Glutamatergic neuron (in vitro differentiated cells): Measurements from ENCODE around the gene C12orf75. TPM values are rescaled to one million over a fixed set of nuclear protein-coding genes. Genes with fewer than 3 reads are reported as not detected.

Experiments used
- DNase-seq: peaks from one replicate; pipeline ENCODE4 v3.0.0; 2022
- H3K27ac Mint-ChIP-seq: one replicate; pipeline ENCODE4 v1.8.0; 2020; ENCODE audit warnings: mild to moderate bottlenecking, mixed read lengths, inconsistent platforms; ENCODE audit not compliant: unreplicated experiment
- H3K27me3 Mint-ChIP-seq: one replicate; pipeline ENCODE4 v1.8.0; 2020; ENCODE audit warnings: mild to moderate bottlenecking, moderate library complexity, mixed read lengths, inconsistent platforms; ENCODE audit not compliant: unreplicated experiment
- H3K36me3 Mint-ChIP-seq: one replicate; pipeline ENCODE4 v1.8.0; 2020; ENCODE audit warnings: mild to moderate bottlenecking, mixed read lengths, inconsistent platforms; ENCODE audit not compliant: unreplicated experiment
- H3K4me1 Mint-ChIP-seq: one replicate; pipeline ENCODE4 v1.8.0; 2020; ENCODE audit warnings: mild to moderate bottlenecking, low read depth, mixed read lengths, inconsistent platforms; ENCODE audit not compliant: unreplicated experiment
- H3K4me3 Mint-ChIP-seq: one replicate; pipeline ENCODE4 v1.8.0; 2020; ENCODE audit warnings: mild to moderate bottlenecking, mixed read lengths, inconsistent platforms; ENCODE audit not compliant: unreplicated experiment
- H3K9me3 Mint-ChIP-seq: one replicate; pipeline ENCODE4 v1.8.0; 2020; ENCODE audit warnings: mild to moderate bottlenecking, moderate library complexity, mixed read lengths, inconsistent platforms; ENCODE audit not compliant: unreplicated experiment
- total RNA-seq: library from RNA; stranded (reverse); fragmentation: NEBNext Ultra II Directional; extraction: Animal tissue kit (Norgen Biotek cat#: 25700); gene quantifications from one replicate; pipeline ENCODE4 v1.2.1, GENCODE V29; 2021; ENCODE audit not compliant: unreplicated experiment
- TF ChIP-seq, protein P1 (sequence below): fragments of 200-600 bp; sonication (generic); IDR thresholded peaks from one replicate; pipeline ENCODE4 v1.5.0; 2021; ENCODE audit not compliant: partially characterized antibody, unreplicated experiment

C12orf75 gene
- total RNA-seq, 1 donor from 2014 or later: 9.4 TPM

DNA sequence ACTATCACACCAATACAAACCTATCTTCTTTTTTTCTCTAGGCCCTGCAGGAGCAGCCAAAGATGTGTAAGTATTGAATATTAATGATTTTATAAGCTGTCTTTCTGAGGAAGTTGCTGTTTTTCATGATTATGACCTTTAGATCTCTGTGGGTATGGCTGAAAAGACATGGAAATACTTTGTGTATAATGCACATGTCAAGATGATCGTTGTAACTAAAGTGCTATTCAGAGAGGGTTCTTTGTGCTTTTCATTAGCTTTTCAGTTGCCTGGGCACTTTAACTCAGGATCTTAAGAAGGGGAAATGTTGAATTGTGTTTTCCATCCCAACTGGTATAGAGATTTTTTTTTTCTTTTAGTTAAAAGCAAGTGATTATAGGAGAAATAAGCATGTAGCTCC is 18.1 kb downstream of the C12orf75 start:
- H3K36me3 Mint-ChIP-seq: no peaks in the 10 kb centered on the region
- no peak overlapping the region for H3K4me3 Mint-ChIP-seq
- peaks cover 4% of the 10 kb centered on the region for H3K27me3 Mint-ChIP-seq
- no peak for DNase-seq
- H3K27ac Mint-ChIP-seq: no peak overlapping the region
- H3K4me1 Mint-ChIP-seq: peaks cover 3% of the 10 kb centered on the region
- no peaks in the 10 kb centered on the region for H3K9me3 Mint-ChIP-seq
- TF ChIP-seq, protein P1, sequence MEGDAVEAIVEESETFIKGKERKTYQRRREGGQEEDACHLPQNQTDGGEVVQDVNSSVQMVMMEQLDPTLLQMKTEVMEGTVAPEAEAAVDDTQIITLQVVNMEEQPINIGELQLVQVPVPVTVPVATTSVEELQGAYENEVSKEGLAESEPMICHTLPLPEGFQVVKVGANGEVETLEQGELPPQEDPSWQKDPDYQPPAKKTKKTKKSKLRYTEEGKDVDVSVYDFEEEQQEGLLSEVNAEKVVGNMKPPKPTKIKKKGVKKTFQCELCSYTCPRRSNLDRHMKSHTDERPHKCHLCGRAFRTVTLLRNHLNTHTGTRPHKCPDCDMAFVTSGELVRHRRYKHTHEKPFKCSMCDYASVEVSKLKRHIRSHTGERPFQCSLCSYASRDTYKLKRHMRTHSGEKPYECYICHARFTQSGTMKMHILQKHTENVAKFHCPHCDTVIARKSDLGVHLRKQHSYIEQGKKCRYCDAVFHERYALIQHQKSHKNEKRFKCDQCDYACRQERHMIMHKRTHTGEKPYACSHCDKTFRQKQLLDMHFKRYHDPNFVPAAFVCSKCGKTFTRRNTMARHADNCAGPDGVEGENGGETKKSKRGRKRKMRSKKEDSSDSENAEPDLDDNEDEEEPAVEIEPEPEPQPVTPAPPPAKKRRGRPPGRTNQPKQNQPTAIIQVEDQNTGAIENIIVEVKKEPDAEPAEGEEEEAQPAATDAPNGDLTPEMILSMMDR: no peak

DNA sequence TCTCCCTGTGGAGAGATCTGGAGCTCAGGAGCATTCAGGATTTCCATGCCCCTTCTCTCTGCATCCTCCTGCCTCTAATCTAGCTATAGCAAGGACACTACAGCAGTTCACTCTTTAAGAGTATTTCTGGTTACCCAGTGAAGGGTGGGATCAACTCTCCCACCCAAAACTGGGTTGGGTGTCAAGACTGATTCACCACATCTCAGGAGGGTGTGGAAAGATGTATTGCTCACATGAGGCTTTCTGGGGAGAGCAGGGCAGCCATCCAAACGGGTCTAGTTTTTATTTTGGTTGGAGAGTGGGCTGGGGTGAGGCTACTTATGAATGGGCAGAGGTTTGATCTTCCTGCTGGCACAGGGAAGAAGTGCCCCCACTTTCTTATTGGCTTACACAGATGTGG is 18.6 kb downstream of the C12orf75 start:
- no peaks in the 10 kb centered on the region for H3K36me3 Mint-ChIP-seq
- H3K27ac Mint-ChIP-seq: no peak overlapping the region
- H3K9me3 Mint-ChIP-seq: no peaks in the 10 kb centered on the region
- TF ChIP-seq, protein P1: no peak
- no peak overlapping the region for H3K4me3 Mint-ChIP-seq
- DNase-seq: no peak
- H3K27me3 Mint-ChIP-seq: peaks cover 4% of the 10 kb centered on the region
- peaks cover 4% of the 10 kb centered on the region for H3K4me1 Mint-ChIP-seq

DNA sequence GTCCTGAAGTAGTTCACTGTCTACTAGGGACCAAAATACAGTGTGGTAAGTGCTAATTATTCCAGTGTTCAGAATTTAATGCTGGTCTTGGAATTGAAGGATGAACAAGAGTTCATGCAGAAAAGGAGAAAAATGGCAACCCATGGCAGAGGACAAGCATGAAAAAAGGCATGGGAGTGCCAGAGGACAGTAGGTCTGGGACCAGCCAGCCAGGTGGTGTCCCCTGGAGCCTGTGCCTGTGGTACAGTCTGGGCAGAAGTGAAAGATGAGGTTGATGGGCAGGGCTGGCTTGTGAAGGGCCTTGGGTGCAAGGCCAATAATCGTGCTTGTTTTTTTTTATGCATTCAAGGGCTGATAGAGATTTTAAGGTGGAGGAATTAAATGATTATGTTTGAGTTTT is 21.0 kb downstream of the C12orf75 start:
- Mint-ChIP-seq H3K36me3 (no peaks in the 10 kb centered on the region), H3K4me1 (peaks cover 12% of the 10 kb centered on the region), H3K27ac (no peak overlapping the region), H3K9me3 (no peaks in the 10 kb centered on the region), H3K4me3 (no peak overlapping the region), H3K27me3 (peaks cover 5% of the 10 kb centered on the region)
- TF ChIP-seq, protein P1: no peak
- DNase-seq: no peak

DNA sequence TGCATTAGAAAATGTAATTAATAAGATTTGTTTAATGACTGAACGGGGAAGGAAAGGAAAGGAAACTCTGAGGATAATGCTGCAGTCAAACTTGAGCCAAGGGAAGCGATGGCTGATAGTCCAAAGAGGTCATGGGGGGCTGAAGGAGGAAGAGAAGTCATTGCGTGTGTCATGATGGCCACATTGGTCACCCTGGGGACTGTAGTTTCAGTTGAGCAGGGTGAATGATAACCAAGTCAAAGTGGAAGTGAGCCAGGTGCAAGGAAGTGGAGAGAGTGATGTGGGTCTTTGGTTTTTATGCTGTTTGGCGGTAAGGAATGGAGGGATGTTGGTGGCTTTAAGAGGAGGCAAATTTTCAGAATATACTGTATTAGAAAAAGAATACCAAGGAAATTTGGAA is 21.6 kb downstream of the C12orf75 start:
- Mint-ChIP-seq H3K4me3 (no peak overlapping the region), H3K27me3 (peaks cover 5% of the 10 kb centered on the region), H3K27ac (no peak overlapping the region), H3K36me3 (no peaks in the 10 kb centered on the region), H3K4me1 (peaks cover 12% of the 10 kb centered on the region), H3K9me3 (no peaks in the 10 kb centered on the region)
- DNase-seq: no peak
- TF ChIP-seq, protein P1: no peak

DNA sequence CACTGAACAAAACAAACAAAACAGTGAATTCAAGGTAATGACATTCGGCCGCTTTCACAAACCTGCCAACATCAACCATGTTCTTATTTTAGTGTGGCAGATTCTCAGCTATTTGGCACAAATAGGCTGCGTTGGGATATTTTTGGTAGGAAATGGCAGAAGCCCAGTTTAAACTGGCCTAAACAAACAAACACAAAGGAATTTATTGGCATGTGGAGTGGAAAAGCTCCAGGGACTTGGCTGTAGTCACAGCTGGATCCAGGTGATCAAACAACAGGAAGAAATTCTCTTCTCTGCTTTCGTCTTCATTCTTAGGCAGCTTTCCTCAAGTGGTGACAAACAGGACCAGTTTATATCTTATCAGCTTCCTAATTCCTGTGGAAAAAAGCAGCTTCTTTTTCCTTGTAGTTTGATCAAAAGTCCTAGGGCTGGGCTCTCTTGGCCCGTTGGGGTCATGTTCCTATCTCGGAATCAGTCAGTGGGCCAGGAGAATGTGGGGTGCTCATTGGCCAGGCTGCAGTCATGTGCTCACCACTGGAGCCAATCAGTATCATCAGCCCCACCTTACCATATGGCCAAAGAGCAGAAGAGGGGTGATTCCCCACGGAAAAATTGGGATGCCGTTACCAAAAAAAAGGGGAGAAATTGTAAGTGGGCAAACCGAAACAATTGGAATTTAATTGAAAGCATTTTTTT is 22.6 kb downstream of the C12orf75 start:
- no peak overlapping the region for H3K27ac Mint-ChIP-seq
- H3K27me3 Mint-ChIP-seq: peaks cover 5% of the 10 kb centered on the region
- TF ChIP-seq, protein P1: no peak
- no peak overlapping the region for H3K4me3 Mint-ChIP-seq
- DNase-seq: no peak
- no peaks in the 10 kb centered on the region for H3K36me3 Mint-ChIP-seq
- H3K4me1 Mint-ChIP-seq: peaks cover 12% of the 10 kb centered on the region
- H3K9me3 Mint-ChIP-seq: no peaks in the 10 kb centered on the region
